Stomach (tissue), 4 donors: ENCODE data around the gene DYSF.
"Not testable (repeated sequence)": the region's sequence is repeated elsewhere in the genome, so short reads cannot be mapped to it uniquely, and the experiment has no call there.

Experiments
- CTCF ChIP-seq, 7 experiments: fragments of 450-650 bp in 4 of 7; fragments of 200-600 bp in 3 of 7; sonication (generic) in 3 of 7; IDR thresholded peaks; one replicate each; pipeline ENCODE4 v1.5.1; 2016 to 2019; ENCODE audit warnings: antibody characterized with exemption in 7 of 7, control low read depth in 2 of 7, mild to moderate bottlenecking in 1 of 7
- EP300 ChIP-seq: sonication (generic); formaldehyde crosslinking; IDR thresholded peaks from one replicate; pipeline ENCODE4 v1.6.1; 2017; ENCODE audit warnings: antibody characterized with exemption
- POLR2A ChIP-seq, 4 donors: fragments of 450-650 bp; IDR thresholded peaks; one replicate each; pipeline ENCODE4 v1.6.1; 2016; ENCODE audit warnings: antibody characterized with exemption in 4 of 4, control low read depth in 2 of 4, mild to moderate bottlenecking in 1 of 4, moderate library complexity in 1 of 4
- POLR2AphosphoS5 ChIP-seq, 3 donors: sonication (generic); formaldehyde crosslinking; IDR thresholded peaks; one replicate each; pipeline ENCODE4 v1.6.1; 2016; ENCODE audit warnings: antibody characterized with exemption in 3 of 3

- not testable (repeated sequence) for TF ChIP-seq CTCF (IDR thresholded peaks at IDR 0.05); POLR2A (IDR thresholded peaks at IDR 0.05); POLR2AphosphoS5 (IDR thresholded peaks at IDR 0.05); EP300
Observed at GRCh38 chr2:71658256-71658655, 204.9 kb downstream of the DYSF start.
